ENCODE results near the gene LGALS16. TPM values are rescaled to one million over a fixed set of nuclear protein-coding genes. Genes with fewer than 3 reads are reported as not detected.

The LGALS16 gene
- total RNA-seq, 3 donors from 2014 or later, result not detected

- H3K36me3 ChIP-seq, result no peaks in the 10 kb centered on the region
- no peak overlapping the region for H3K27ac ChIP-seq
- no peaks in the 10 kb centered on the region for H3K4me1 ChIP-seq
- intact Hi-C loops (cut with DNase I; ENCODE audit: low total_unique reads), result no loop called here
- no peak for DNase-seq (ENCODE audit: low spot score in 2 of 2)
- TF ChIP-seq POLR2AphosphoS5 (IDR thresholded peaks at IDR 0.05), result no peak
- TF ChIP-seq POLR2A (IDR thresholded peaks at IDR 0.05), result no peak
- TF ChIP-seq CTCF (IDR thresholded peaks at IDR 0.05), result no peak
- H3K4me3 ChIP-seq, result no peak overlapping the region
- peaks cover 0 to 7% of the 10 kb centered on the region in 2 donors for H3K27me3 ChIP-seq
- H3K9me3 ChIP-seq, result no peaks in the 10 kb centered on the region
Observed at GRCh38 chr19:39695759-39696158, 40.0 kb downstream of the LGALS16 start.

- no peak overlapping the region for H3K4me3 ChIP-seq
- H3K27me3 ChIP-seq, result peaks cover 0 to 7% of the 10 kb centered on the region in 2 donors
- no peaks in the 10 kb centered on the region for H3K9me3 ChIP-seq
- no peak for DNase-seq (ENCODE audit: low spot score in 2 of 2)
- no peak overlapping the region for H3K27ac ChIP-seq
- H3K36me3 ChIP-seq, result no peaks in the 10 kb centered on the region
- intact Hi-C loops (cut with DNase I; ENCODE audit: low total_unique reads), result no loop called here
- no peaks in the 10 kb centered on the region for H3K4me1 ChIP-seq
- TF ChIP-seq CTCF (IDR thresholded peaks at IDR 0.05) (no peak), POLR2AphosphoS5 (IDR thresholded peaks at IDR 0.05) (no peak)
Observed at GRCh38 chr19:39696387-39696786, 40.7 kb downstream of the LGALS16 start.

GRCh38 chr19:39698535-39698934 lies 42.8 kb downstream of the LGALS16 start:
- TF ChIP-seq POLR2A (IDR thresholded peaks at IDR 0.05), result no peak
- no peak for TF ChIP-seq POLR2AphosphoS5 (IDR thresholded peaks at IDR 0.05)
- TF ChIP-seq CTCF (IDR thresholded peaks at IDR 0.05), result no peak
- H3K36me3 ChIP-seq, result no peaks in the 10 kb centered on the region
- H3K27ac ChIP-seq, result no peak overlapping the region
- intact Hi-C loops (cut with DNase I; ENCODE audit: low total_unique reads), result no loop called here
- H3K27me3 ChIP-seq, result peaks cover 0 to 7% of the 10 kb centered on the region in 2 donors
- DNase-seq (ENCODE audit: low spot score in 2 of 2), result no peak
- H3K4me3 ChIP-seq, result no peak overlapping the region
- no peaks in the 10 kb centered on the region for H3K4me1 ChIP-seq
- H3K9me3 ChIP-seq, result no peaks in the 10 kb centered on the region

- DNase-seq (ENCODE audit: low spot score in 2 of 2), result no peak
- no peak overlapping the region for H3K27ac ChIP-seq
Observed at GRCh38 chr19:39701291-39701690, 45.6 kb downstream of the LGALS16 start.

More at GRCh38 chr19:39701291-39701690, 45.6 kb downstream of the LGALS16 start:
- Histone ChIP-seq H3K9me3 (no peaks in the 10 kb centered on the region), H3K4me3 (no peak overlapping the region), H3K4me1 (no peaks in the 10 kb centered on the region), H3K36me3 (no peaks in the 10 kb centered on the region), H3K27me3 (peaks cover 0 to 3% of the 10 kb centered on the region in 2 donors)
- intact Hi-C loops (cut with DNase I; ENCODE audit: low total_unique reads), result no loop called here
- TF ChIP-seq CTCF (IDR thresholded peaks at IDR 0.05), result no peak
- TF ChIP-seq POLR2AphosphoS5 (IDR thresholded peaks at IDR 0.05), result no peak
